PC-3 (cell line): ENCODE data around the gene SLC25A21. TPM values are rescaled to one million over a fixed set of nuclear protein-coding genes. Genes with fewer than 3 reads are reported as not detected.
"Not testable (repeated sequence)": the region's sequence is repeated elsewhere in the genome, so short reads cannot be mapped to it uniquely, and the experiment has no call there.

Experiments used
- ATAC-seq: fragments of 200-7000 bp; cut with Tn5 transposase; 2 replicates; pipeline ENCODE4 v1.9.1; 2020; ENCODE audit warnings: mild to moderate bottlenecking, moderate library complexity
- BruUV-seq: library from RNA; stranded (reverse); fragments of 400-500 nt; replicated peaks from 2 replicates; lab custom pipeline; 2021; lab: Mats Ljungman, UMichigan
- CTCF ChIA-PET: fragments of 300-600 bp; sonication (Branson Sonifier 250); formaldehyde crosslinking; loops from one replicate; lab custom pipeline; 2022; ENCODE audit warnings: antibody characterized with exemption; lab: Charles Lee
- POLR2A ChIA-PET: fragments of 300-600 bp; sonication (Branson Sonifier 250); formaldehyde crosslinking; loops from one replicate; lab custom pipeline; 2022; ENCODE audit warnings: antibody characterized with exemption; ENCODE audit not compliant: unreplicated experiment; lab: Charles Lee
- DNase-seq: peaks from one replicate; pipeline ENCODE4 v3.0.0-alpha.2; 2015
- H2AFZ ChIP-seq: fragments of 300-600 bp; sonication (generic); 2 replicates; pipeline ENCODE4 v1.6.0; 2016; ENCODE audit warnings: antibody characterized with exemption, low read length
- H3F3A ChIP-seq: fragments of 300-600 bp; sonication (generic); one replicate; pipeline ENCODE4 v1.6.0; 2017; ENCODE audit warnings: antibody characterized with exemption, low read length, control low read depth, mild to moderate bottlenecking; ENCODE audit not compliant: unreplicated experiment
- H3K27ac ChIP-seq: fragments of 300-600 bp; sonication (generic); 2 replicates; pipeline ENCODE4 v1.5.1; 2016; ENCODE audit warnings: mild to moderate bottlenecking, low read length
- H3K27me3 ChIP-seq: fragments of 300-600 bp; sonication (generic); 2 replicates; pipeline ENCODE4 v1.6.1; 2016; ENCODE audit warnings: low read length, mixed read lengths
- H3K36me3 ChIP-seq: fragments of 300-600 bp; sonication (generic); 2 replicates; pipeline ENCODE4 v1.6.1; 2016; ENCODE audit warnings: low read depth, mixed run types, low read length, mixed read lengths
- H3K4me1 ChIP-seq: fragments of 300-600 bp; sonication (generic); 2 replicates; pipeline ENCODE4 v1.5.1; 2016; ENCODE audit warnings: low read length; ENCODE audit not compliant: insufficient read depth
- H3K4me2 ChIP-seq: fragments of 300-600 bp; sonication (generic); 2 replicates; pipeline ENCODE4 v1.6.0; 2016; ENCODE audit warnings: low read length
- H3K4me3 ChIP-seq: fragments of 300-600 bp; sonication (generic); 2 replicates; pipeline ENCODE4 v1.5.1; 2016; ENCODE audit warnings: mild to moderate bottlenecking, low read length, mixed read lengths
- H3K79me2 ChIP-seq: fragments of 300-600 bp; sonication (generic); 2 replicates; pipeline ENCODE4 v1.6.1; 2017; ENCODE audit warnings: low read length, mixed read lengths
- H3K9ac ChIP-seq: fragments of 300-600 bp; sonication (generic); 2 replicates; pipeline ENCODE4 v1.6.0; 2016; ENCODE audit warnings: mild to moderate bottlenecking, low read length
- H3K9me2 ChIP-seq: fragments of 300-600 bp; sonication (generic); replicated peaks from 2 replicates; pipeline ENCODE4 v1.6.1; 2016; ENCODE audit warnings: mixed run types, low read length, mixed read lengths
- H3K9me3 ChIP-seq: fragments of 300-600 bp; sonication (generic); 2 replicates; pipeline ENCODE4 v1.6.1; 2016; ENCODE audit warnings: low read length, mixed read lengths
- H4K20me1 ChIP-seq: fragments of 300-600 bp; sonication (generic); 2 replicates; pipeline ENCODE4 v1.6.1; 2016; ENCODE audit warnings: low read length, mixed read lengths
- CTCF ChIP-seq: fragments of 300-600 bp; sonication (generic); conservative IDR thresholded peaks from 2 replicates; pipeline ENCODE4 v1.5.1; 2017; ENCODE audit warnings: antibody characterized with exemption, low read depth, mild to moderate bottlenecking, low read length
- EZH2 ChIP-seq: fragments of 300-600 bp; sonication (generic); IDR thresholded peaks from one replicate; pipeline ENCODE4 v1.6.1; 2017; ENCODE audit warnings: antibody characterized with exemption, mild to moderate bottlenecking, low read length; ENCODE audit not compliant: unreplicated experiment
- EZH2phosphoT487 ChIP-seq: fragments of 300-600 bp; sonication (generic); IDR thresholded peaks from 2 replicates; pipeline ENCODE4 v1.6.1; 2018; ENCODE audit warnings: mild to moderate bottlenecking, antibody characterized with exemption, low read length, borderline replicate concordance
- intact Hi-C: fragments of 100-400 bp; cut with micrococcal nuclease; formaldehyde crosslinking; loops from 2 replicates; pipeline ENCODE4 v1.9.0; 2023
- total RNA-seq: library from RNA; depleted of rRNA; stranded (reverse); fragments of >200 nt; gene quantifications from 2 replicates; pipeline ENCODE4 v1.2.3, GENCODE V29; 2014

The SLC25A21 gene
- total RNA-seq, 1 experiment from 2014 or later: 0.87 TPM

GRCh38 chr14:37187294-37187693, 14.9 kb upstream of the SLC25A21 start:
- DNase-seq (no peak), ATAC-seq (peak; percentile 29; the same call in 1 of the 2 replicates)
- Histone ChIP-seq H4K20me1 (no peaks in the 10 kb centered on the region), H3K36me3 (no peaks in the 10 kb centered on the region), H3F3A (no peaks in the 10 kb centered on the region), H3K9me2 (no peaks in the 10 kb centered on the region), H3K4me3 (no peak overlapping the region), H3K27me3 (no peaks in the 10 kb centered on the region), H3K4me2 (no peak overlapping the region), H2AFZ (no peak overlapping the region), H3K9me3 (no peaks in the 10 kb centered on the region), H3K4me1 (peaks cover 8% of the 10 kb centered on the region; the same call in 1 of the 2 replicates), H3K9ac (no peak overlapping the region), H3K79me2 (no peaks in the 10 kb centered on the region), H3K27ac (no peak overlapping the region)
- BruUV-seq: no TSS peak
- TF ChIP-seq EZH2phosphoT487: no peak
- TF ChIP-seq CTCF: no peak
- TF ChIP-seq EZH2: no peak
- POLR2A ChIA-PET: interaction anchor here (0.7 kb wide), 1 partner anchor 10 kb away, joined by 10 read pairs; the partner anchor contains the start of gene MIPOL1
- CTCF ChIA-PET: no interaction called here
- intact Hi-C loops: no loop called here

- Histone ChIP-seq H3K79me2 (no peaks in the 10 kb centered on the region), H3F3A (no peaks in the 10 kb centered on the region), H3K4me1 (peaks cover 8% of the 10 kb centered on the region; the same call in 1 of the 2 replicates), H3K9me3 (no peaks in the 10 kb centered on the region), H4K20me1 (no peaks in the 10 kb centered on the region), H3K9ac (no peak overlapping the region), H3K9me2 (no peaks in the 10 kb centered on the region), H3K4me2 (no peak overlapping the region), H3K4me3 (no peak overlapping the region), H2AFZ (no peak overlapping the region), H3K27me3 (no peaks in the 10 kb centered on the region), H3K36me3 (no peaks in the 10 kb centered on the region), H3K27ac (no peak overlapping the region)
- ATAC-seq (peak; percentile 97), DNase-seq (peak; percentile 25)
- ChIA-PET POLR2A (interaction anchor here (0.7 kb wide), 1 partner anchor 11 kb away, joined by 10 read pairs; the partner anchor contains the start of gene MIPOL1), CTCF (no interaction called here)
- intact Hi-C loops: no loop called here
- no TSS peak for BruUV-seq
- TF ChIP-seq CTCF (no peak), EZH2phosphoT487 (no peak)
Measured at GRCh38 chr14:37186865-37187264, 14.5 kb upstream of the SLC25A21 start.

- DNase-seq: no peak
- ChIA-PET POLR2A (no interaction called here), CTCF (no interaction called here)
- H3K4me3 ChIP-seq: no peak overlapping the region
- intact Hi-C loops: no loop called here
- H3K4me1 ChIP-seq: peaks cover 8% of the 10 kb centered on the region; the same call in 1 of the 2 replicates
- BruUV-seq: no TSS peak
- H3K9me2 ChIP-seq: no peaks in the 10 kb centered on the region
- no peak overlapping the region for H2AFZ ChIP-seq
- H3K9me3 ChIP-seq: no peaks in the 10 kb centered on the region
- H3F3A ChIP-seq: no peaks in the 10 kb centered on the region
- no peaks in the 10 kb centered on the region for H3K36me3 ChIP-seq
- H3K27me3 ChIP-seq: no peaks in the 10 kb centered on the region
- no peaks in the 10 kb centered on the region for H4K20me1 ChIP-seq
- no peak overlapping the region for H3K27ac ChIP-seq
- H3K79me2 ChIP-seq: no peaks in the 10 kb centered on the region
- TF ChIP-seq EZH2: no peak
- no peak for TF ChIP-seq EZH2phosphoT487
- no peak for TF ChIP-seq CTCF
- H3K4me2 ChIP-seq: no peak overlapping the region
- no peak overlapping the region for H3K9ac ChIP-seq
- ATAC-seq: no peak
Measured at GRCh38 chr14:37185670-37186069, 13.3 kb upstream of the SLC25A21 start.

GRCh38 chr14:37184520-37184919, 12.1 kb upstream of the SLC25A21 start:
- H3K4me3 ChIP-seq, H3K36me3 ChIP-seq, POLR2A ChIA-PET, H3K9me3 ChIP-seq, H3K27me3 ChIP-seq, H3K79me2 ChIP-seq, H3K4me2 ChIP-seq, H4K20me1 ChIP-seq, H3F3A ChIP-seq, BruUV-seq, H2AFZ ChIP-seq, intact Hi-C loops, H3K9me2 ChIP-seq, DNase-seq, CTCF ChIA-PET, ATAC-seq, H3K27ac ChIP-seq, H3K9ac ChIP-seq: not testable (repeated sequence)
- peaks cover 16% of the 10 kb centered on the region for H3K4me1 ChIP-seq
